Measurements from ENCODE around the gene LMO2. TPM values are rescaled to one million over a fixed set of nuclear protein-coding genes. Genes with fewer than 3 reads are reported as not detected.
"Not testable (repeated sequence)": the region's sequence is repeated elsewhere in the genome, so short reads cannot be mapped to it uniquely, and the experiment has no call there.

Gene LMO2
- total RNA-seq, 1 donor from 2014 or later = 16.7 TPM

GRCh38 chr11:33931067-33931466 is 39.2 kb upstream of the LMO2 start:
- H3K4me3 ChIP-seq (ENCODE audit: low read length in 3 of 3) = no peak overlapping the region
- H3K27me3 ChIP-seq (ENCODE audit: control insufficient read depth in 3 of 3, insufficient read depth in 3 of 3, low read length in 3 of 3) = no peaks in the 10 kb centered on the region
- no peaks in the 10 kb centered on the region for H3K9me3 ChIP-seq (ENCODE audit: control insufficient read depth in 3 of 3, low read length in 3 of 3)
- H3K4me1 ChIP-seq (ENCODE audit: control insufficient read depth in 3 of 3, insufficient read depth in 3 of 3, low read length in 3 of 3) = peaks cover 12 to 27% (median 20%) of the 10 kb centered on the region in 3 donors
- H3K36me3 ChIP-seq (ENCODE audit: control insufficient read depth in 3 of 3, insufficient read depth in 3 of 3, low read length in 3 of 3) = no peaks in the 10 kb centered on the region
- H3K27ac ChIP-seq (ENCODE audit: low read depth, low read length) = peak overlapping the region; percentile 79
- H3K9ac ChIP-seq (ENCODE audit: low read depth in 1 of 3, low read length in 3 of 3) = no peak overlapping the region

GRCh38 chr11:33930317-33931021 is 38.6 kb upstream of the LMO2 start:
- H3K4me3 ChIP-seq (ENCODE audit: low read length in 3 of 3) = no peak overlapping the region
- peaks cover 12 to 23% (median 20%) of the 10 kb centered on the region in 3 donors for H3K4me1 ChIP-seq (ENCODE audit: control insufficient read depth in 3 of 3, insufficient read depth in 3 of 3, low read length in 3 of 3)
- H3K9ac ChIP-seq (ENCODE audit: low read depth in 1 of 3, low read length in 3 of 3) = peak overlapping the region in 1 of 3 donors; percentile 5

GRCh38 chr11:33928564-33928963 is 36.7 kb upstream of the LMO2 start:
- Histone ChIP-seq H3K9ac (ENCODE audit: low read depth in 1 of 3, low read length in 3 of 3) (no peak overlapping the region), H3K4me3 (ENCODE audit: low read length in 3 of 3) (no peak overlapping the region), H3K4me1 (ENCODE audit: control insufficient read depth in 3 of 3, insufficient read depth in 3 of 3, low read length in 3 of 3) (peaks cover 11 to 19% (median 12%) of the 10 kb centered on the region in 3 donors), H3K36me3 (ENCODE audit: control insufficient read depth in 3 of 3, insufficient read depth in 3 of 3, low read length in 3 of 3) (no peaks in the 10 kb centered on the region), H3K27me3 (ENCODE audit: control insufficient read depth in 3 of 3, insufficient read depth in 3 of 3, low read length in 3 of 3) (no peaks in the 10 kb centered on the region), H3K27ac (ENCODE audit: low read depth, low read length) (no peak overlapping the region), H3K9me3 (ENCODE audit: control insufficient read depth in 3 of 3, low read length in 3 of 3) (no peaks in the 10 kb centered on the region)

More at GRCh38 chr11:33930317-33931021, 38.6 kb upstream of the LMO2 start:
- no peaks in the 10 kb centered on the region for H3K9me3 ChIP-seq (ENCODE audit: control insufficient read depth in 3 of 3, low read length in 3 of 3)
- no peaks in the 10 kb centered on the region for H3K27me3 ChIP-seq (ENCODE audit: control insufficient read depth in 3 of 3, insufficient read depth in 3 of 3, low read length in 3 of 3)
- peak overlapping the region; percentile 79 for H3K27ac ChIP-seq (ENCODE audit: low read depth, low read length)
- no peaks in the 10 kb centered on the region for H3K36me3 ChIP-seq (ENCODE audit: control insufficient read depth in 3 of 3, insufficient read depth in 3 of 3, low read length in 3 of 3)

- no peaks in the 10 kb centered on the region for H3K27me3 ChIP-seq (ENCODE audit: control insufficient read depth in 3 of 3, insufficient read depth in 3 of 3, low read length in 3 of 3)
- H3K4me3 ChIP-seq (ENCODE audit: low read length in 3 of 3) = no peak overlapping the region
- H3K4me1 ChIP-seq (ENCODE audit: control insufficient read depth in 3 of 3, insufficient read depth in 3 of 3, low read length in 3 of 3) = peaks cover 11 to 18% (median 12%) of the 10 kb centered on the region in 3 donors
- no peaks in the 10 kb centered on the region for H3K9me3 ChIP-seq (ENCODE audit: control insufficient read depth in 3 of 3, low read length in 3 of 3)
- H3K9ac ChIP-seq (ENCODE audit: low read depth in 1 of 3, low read length in 3 of 3) = no peak overlapping the region
- no peaks in the 10 kb centered on the region for H3K36me3 ChIP-seq (ENCODE audit: control insufficient read depth in 3 of 3, insufficient read depth in 3 of 3, low read length in 3 of 3)
- H3K27ac ChIP-seq (ENCODE audit: low read depth, low read length) = no peak overlapping the region
Observed at GRCh38 chr11:33926671-33927552, 35.0 kb upstream of the LMO2 start.

- Histone ChIP-seq H3K9ac (ENCODE audit: low read depth in 1 of 3, low read length in 3 of 3) (no peak overlapping the region), H3K4me3 (ENCODE audit: low read length in 3 of 3) (no peak overlapping the region), H3K36me3 (ENCODE audit: control insufficient read depth in 3 of 3, insufficient read depth in 3 of 3, low read length in 3 of 3) (no peaks in the 10 kb centered on the region), H3K27ac (ENCODE audit: low read depth, low read length) (no peak overlapping the region), H3K9me3 (ENCODE audit: control insufficient read depth in 3 of 3, low read length in 3 of 3) (no peaks in the 10 kb centered on the region), H3K27me3 (ENCODE audit: control insufficient read depth in 3 of 3, insufficient read depth in 3 of 3, low read length in 3 of 3) (no peaks in the 10 kb centered on the region), H3K4me1 (ENCODE audit: control insufficient read depth in 3 of 3, insufficient read depth in 3 of 3, low read length in 3 of 3) (peaks cover 2 to 9% (median 5%) of the 10 kb centered on the region in 3 donors)
Observed at GRCh38 chr11:33924341-33924740, 32.5 kb upstream of the LMO2 start.

GRCh38 chr11:33923626-33924025 is 31.8 kb upstream of the LMO2 start:
- Histone ChIP-seq H3K4me3 (ENCODE audit: low read length in 3 of 3) (no peak overlapping the region), H3K9me3 (ENCODE audit: control insufficient read depth in 3 of 3, low read length in 3 of 3) (no peaks in the 10 kb centered on the region), H3K27me3 (ENCODE audit: control insufficient read depth in 3 of 3, insufficient read depth in 3 of 3, low read length in 3 of 3) (no peaks in the 10 kb centered on the region), H3K4me1 (ENCODE audit: control insufficient read depth in 3 of 3, insufficient read depth in 3 of 3, low read length in 3 of 3) (peaks cover 2 to 9% (median 5%) of the 10 kb centered on the region in 3 donors), H3K27ac (ENCODE audit: low read depth, low read length) (no peak overlapping the region), H3K36me3 (ENCODE audit: control insufficient read depth in 3 of 3, insufficient read depth in 3 of 3, low read length in 3 of 3) (no peaks in the 10 kb centered on the region), H3K9ac (ENCODE audit: low read depth in 1 of 3, low read length in 3 of 3) (no peak overlapping the region)

GRCh38 chr11:33920838-33921613 is 29.1 kb upstream of the LMO2 start:
- no peaks in the 10 kb centered on the region for H3K36me3 ChIP-seq (ENCODE audit: control insufficient read depth in 3 of 3, insufficient read depth in 3 of 3, low read length in 3 of 3)
- no peaks in the 10 kb centered on the region for H3K9me3 ChIP-seq (ENCODE audit: control insufficient read depth in 3 of 3, low read length in 3 of 3)
- no peak overlapping the region for H3K9ac ChIP-seq (ENCODE audit: low read depth in 1 of 3, low read length in 3 of 3)
- H3K4me3 ChIP-seq (ENCODE audit: low read length in 3 of 3) = no peak overlapping the region
- H3K27ac ChIP-seq (ENCODE audit: low read depth, low read length) = no peak overlapping the region
- no peaks in the 10 kb centered on the region for H3K4me1 ChIP-seq (ENCODE audit: control insufficient read depth in 3 of 3, insufficient read depth in 3 of 3, low read length in 3 of 3)
- no peaks in the 10 kb centered on the region for H3K27me3 ChIP-seq (ENCODE audit: control insufficient read depth in 3 of 3, insufficient read depth in 3 of 3, low read length in 3 of 3)

- no peaks in the 10 kb centered on the region for H3K9me3 ChIP-seq (ENCODE audit: control insufficient read depth in 3 of 3, low read length in 3 of 3)
- no peak overlapping the region for H3K9ac ChIP-seq (ENCODE audit: low read depth in 1 of 3, low read length in 3 of 3)
- no peaks in the 10 kb centered on the region for H3K36me3 ChIP-seq (ENCODE audit: control insufficient read depth in 3 of 3, insufficient read depth in 3 of 3, low read length in 3 of 3)
- no peak overlapping the region for H3K27ac ChIP-seq (ENCODE audit: low read depth, low read length)
- H3K4me3 ChIP-seq (ENCODE audit: low read length in 3 of 3) = no peak overlapping the region
- H3K27me3 ChIP-seq (ENCODE audit: control insufficient read depth in 3 of 3, insufficient read depth in 3 of 3, low read length in 3 of 3) = no peaks in the 10 kb centered on the region
- no peaks in the 10 kb centered on the region for H3K4me1 ChIP-seq (ENCODE audit: control insufficient read depth in 3 of 3, insufficient read depth in 3 of 3, low read length in 3 of 3)
Observed at GRCh38 chr11:33919645-33920044, 27.8 kb upstream of the LMO2 start.

- not testable (repeated sequence) for H3K27ac ChIP-seq (ENCODE audit: low read depth, low read length)
Observed at GRCh38 chr11:33917402-33917801, 25.5 kb upstream of the LMO2 start.

More at GRCh38 chr11:33917402-33917801, 25.5 kb upstream of the LMO2 start:
- H3K36me3 ChIP-seq (ENCODE audit: control insufficient read depth in 3 of 3, insufficient read depth in 3 of 3, low read length in 3 of 3); H3K9ac ChIP-seq (ENCODE audit: low read depth in 1 of 3, low read length in 3 of 3); H3K4me1 ChIP-seq (ENCODE audit: control insufficient read depth in 3 of 3, insufficient read depth in 3 of 3, low read length in 3 of 3); H3K9me3 ChIP-seq (ENCODE audit: control insufficient read depth in 3 of 3, low read length in 3 of 3); H3K4me3 ChIP-seq (ENCODE audit: low read length in 3 of 3); H3K27me3 ChIP-seq (ENCODE audit: control insufficient read depth in 3 of 3, insufficient read depth in 3 of 3, low read length in 3 of 3): not testable (repeated sequence)

Measured in skeletal muscle tissue (tissue), 4 donors.